HFFc6 (cell line): ENCODE data around the gene KLHL41. TPM values are rescaled to one million over a fixed set of nuclear protein-coding genes. Genes with fewer than 3 reads are reported as not detected.
"Not testable (repeated sequence)": the region's sequence is repeated elsewhere in the genome, so short reads cannot be mapped to it uniquely, and the experiment has no call there.

Experiments used
- DNase-seq: peaks from one replicate; pipeline ENCODE4 v3.0.0-alpha.2; 2018
- H3K27ac Mint-ChIP-seq: 2 replicates; pipeline ENCODE4 v1.8.0; 2020; ENCODE audit warnings: mild to moderate bottlenecking, mixed read lengths
- H3K27me3 Mint-ChIP-seq: 2 replicates; pipeline ENCODE4 v1.8.0; 2021; ENCODE audit warnings: mild to moderate bottlenecking, moderate library complexity, mixed read lengths; ENCODE audit not compliant: insufficient read depth
- H3K36me3 Mint-ChIP-seq: 2 replicates; pipeline ENCODE4 v1.8.0; 2021; ENCODE audit warnings: low read depth, mixed read lengths
- H3K4me1 Mint-ChIP-seq: 2 replicates; pipeline ENCODE4 v1.8.0; 2020; ENCODE audit warnings: low read depth, mixed read lengths
- H3K4me3 Mint-ChIP-seq: 2 replicates; pipeline ENCODE4 v1.8.0; 2020; ENCODE audit warnings: mild to moderate bottlenecking, moderate library complexity, mixed read lengths
- H3K9me3 Mint-ChIP-seq: 2 replicates; pipeline ENCODE4 v1.8.0; 2020; ENCODE audit warnings: mild to moderate bottlenecking, mixed read lengths
- total RNA-seq, 6 experiments: library from RNA; stranded (reverse); fragmentation: NEBNext Ultra II Directional; extraction: Animal tissue kit (Norgen Biotek cat#: 25700); gene quantifications; 2 replicates in 1 of 6; 3 replicates in 5 of 6; pipeline ENCODE4 v1.2.3, GENCODE V29; 2021
- TF ChIP-seq, protein P1 (sequence below): fragments of 200-600 bp; sonication (generic); IDR thresholded peaks from 2 replicates; pipeline ENCODE4 v1.5.0; 2021; ENCODE audit warnings: antibody characterized with exemption, mild to moderate bottlenecking

The KLHL41 gene
- total RNA-seq, 6 experiments from 2014 or later = 0.09 to 0.31 (median 0.20) TPM; not detected in 1

DNA sequence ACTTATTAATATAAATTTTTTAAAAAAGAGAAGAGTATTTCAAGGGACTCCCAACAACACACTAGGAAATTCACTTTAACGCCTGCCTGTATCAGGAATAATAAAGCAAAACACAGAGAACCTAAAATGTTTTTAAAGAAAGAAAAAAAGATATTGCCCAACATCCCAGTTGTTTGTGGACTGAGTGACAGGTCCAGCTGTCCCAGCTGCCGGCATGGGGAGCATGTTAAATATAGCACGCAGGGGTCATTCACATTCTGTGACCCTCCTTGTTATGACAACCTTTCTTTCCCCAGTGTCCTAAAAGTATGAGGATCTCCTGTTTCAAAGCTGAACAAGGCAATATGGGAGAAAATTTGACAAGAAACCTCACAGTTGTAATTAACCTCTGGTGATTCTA, 4.4 kb downstream of the KLHL41 start:
- Mint-ChIP-seq H3K36me3 (no peaks in the 10 kb centered on the region), H3K27me3 (no peaks in the 10 kb centered on the region), H3K9me3 (no peaks in the 10 kb centered on the region), H3K27ac (no peak overlapping the region), H3K4me3 (no peak overlapping the region), H3K4me1 (peaks cover 24% of the 10 kb centered on the region)
- TF ChIP-seq, protein P1, sequence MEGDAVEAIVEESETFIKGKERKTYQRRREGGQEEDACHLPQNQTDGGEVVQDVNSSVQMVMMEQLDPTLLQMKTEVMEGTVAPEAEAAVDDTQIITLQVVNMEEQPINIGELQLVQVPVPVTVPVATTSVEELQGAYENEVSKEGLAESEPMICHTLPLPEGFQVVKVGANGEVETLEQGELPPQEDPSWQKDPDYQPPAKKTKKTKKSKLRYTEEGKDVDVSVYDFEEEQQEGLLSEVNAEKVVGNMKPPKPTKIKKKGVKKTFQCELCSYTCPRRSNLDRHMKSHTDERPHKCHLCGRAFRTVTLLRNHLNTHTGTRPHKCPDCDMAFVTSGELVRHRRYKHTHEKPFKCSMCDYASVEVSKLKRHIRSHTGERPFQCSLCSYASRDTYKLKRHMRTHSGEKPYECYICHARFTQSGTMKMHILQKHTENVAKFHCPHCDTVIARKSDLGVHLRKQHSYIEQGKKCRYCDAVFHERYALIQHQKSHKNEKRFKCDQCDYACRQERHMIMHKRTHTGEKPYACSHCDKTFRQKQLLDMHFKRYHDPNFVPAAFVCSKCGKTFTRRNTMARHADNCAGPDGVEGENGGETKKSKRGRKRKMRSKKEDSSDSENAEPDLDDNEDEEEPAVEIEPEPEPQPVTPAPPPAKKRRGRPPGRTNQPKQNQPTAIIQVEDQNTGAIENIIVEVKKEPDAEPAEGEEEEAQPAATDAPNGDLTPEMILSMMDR = no peak
- no peak for DNase-seq

DNA sequence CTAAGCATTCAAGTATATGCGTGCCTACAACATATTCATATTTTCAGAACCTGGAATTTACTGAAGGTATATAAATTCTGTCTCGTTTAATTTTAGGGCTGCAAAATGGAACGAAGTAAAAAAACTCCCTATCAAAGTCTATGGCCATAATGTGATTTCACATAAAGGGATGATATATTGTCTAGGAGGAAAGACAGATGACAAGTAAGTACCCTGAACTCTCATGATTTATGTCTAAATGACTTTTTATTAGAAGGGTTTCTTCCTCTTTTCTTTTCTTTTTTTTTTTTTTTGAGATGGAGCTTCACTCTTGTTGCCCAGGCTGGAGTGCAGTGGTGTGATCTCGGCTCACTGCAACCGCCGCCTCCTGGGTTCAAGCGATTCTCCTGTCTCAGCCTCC, 5.3 kb downstream of the KLHL41 start:
- H3K4me1 Mint-ChIP-seq = peaks cover 16% of the 10 kb centered on the region
- not testable (repeated sequence) for H3K36me3 Mint-ChIP-seq, H3K27ac Mint-ChIP-seq, DNase-seq, H3K9me3 Mint-ChIP-seq, H3K4me3 Mint-ChIP-seq, H3K27me3 Mint-ChIP-seq

DNA sequence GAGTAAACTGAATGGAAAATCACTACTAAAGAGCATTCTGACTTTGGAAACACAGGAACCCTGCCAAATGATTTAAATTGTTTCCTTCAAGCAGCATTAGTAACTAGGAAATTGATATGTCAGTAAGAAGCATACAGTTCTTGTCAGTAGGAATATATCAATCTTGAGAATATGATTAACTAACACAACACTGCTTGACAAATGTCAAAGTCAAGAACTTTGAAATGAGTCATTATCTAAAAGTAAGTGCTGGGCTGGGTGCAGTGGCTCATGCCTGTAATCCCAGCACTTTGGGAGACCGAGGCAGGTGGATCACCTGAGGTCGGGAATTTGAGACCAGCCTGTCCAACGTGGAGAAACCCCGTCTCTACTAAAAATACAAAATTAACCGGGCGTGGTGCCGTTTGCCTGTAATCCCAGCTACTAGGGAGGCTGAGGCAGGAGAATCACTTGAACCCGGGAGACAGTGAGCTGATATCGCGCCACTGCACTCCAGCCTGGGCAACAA, 7.0 kb downstream of the KLHL41 start:
- not testable (repeated sequence) for H3K27ac Mint-ChIP-seq, H3K4me3 Mint-ChIP-seq, H3K36me3 Mint-ChIP-seq, H3K27me3 Mint-ChIP-seq, H3K9me3 Mint-ChIP-seq, DNase-seq, H3K4me1 Mint-ChIP-seq

DNA sequence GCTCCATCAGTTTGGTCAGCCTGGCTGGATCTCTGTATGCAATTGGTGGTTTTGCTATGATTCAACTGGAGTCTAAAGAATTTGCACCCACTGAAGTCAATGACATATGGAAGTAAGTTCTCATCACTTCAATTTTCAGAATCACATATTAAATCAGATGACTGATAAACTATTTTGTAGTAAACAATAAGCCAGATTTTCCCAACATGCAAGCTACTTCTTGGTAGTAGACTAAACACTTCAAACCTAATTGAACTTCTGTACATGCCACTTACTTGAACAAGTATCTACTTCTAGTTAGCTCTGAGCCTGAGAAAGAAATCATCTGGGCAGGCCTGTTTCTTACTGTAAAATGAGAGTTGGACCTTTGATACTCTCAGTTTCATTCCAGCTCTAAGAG, 11.4 kb downstream of the KLHL41 start:
- Mint-ChIP-seq H3K4me1 (no peaks in the 10 kb centered on the region; the same call in 1 of the 2 replicates), H3K36me3 (no peaks in the 10 kb centered on the region), H3K4me3 (no peak overlapping the region), H3K27ac (no peak overlapping the region), H3K9me3 (no peaks in the 10 kb centered on the region), H3K27me3 (no peaks in the 10 kb centered on the region)
- no peak for DNase-seq
- TF ChIP-seq, protein P1 = no peak

DNA sequence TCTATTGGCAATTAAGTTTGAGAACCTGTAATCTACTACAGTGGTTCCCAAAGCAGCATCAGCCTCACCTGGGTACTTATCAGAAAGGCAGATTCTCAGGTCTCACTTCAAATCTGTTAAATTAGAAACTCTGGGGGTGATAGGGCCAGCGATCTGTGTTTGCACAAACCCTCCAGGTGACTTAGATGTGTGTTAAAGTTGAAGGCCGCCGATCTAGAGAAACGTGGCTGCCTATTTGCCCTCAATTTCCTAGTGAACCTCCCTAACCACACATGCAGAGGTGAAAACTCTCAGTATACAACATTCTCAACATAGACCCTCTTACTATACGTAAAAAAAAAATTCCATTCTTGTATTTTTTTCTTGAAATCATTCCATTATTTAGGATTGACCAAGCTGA, 14.2 kb downstream of the KLHL41 start:
- Mint-ChIP-seq H3K36me3 (no peaks in the 10 kb centered on the region), H3K9me3 (no peaks in the 10 kb centered on the region), H3K4me1 (peaks cover 9% of the 10 kb centered on the region), H3K27ac (no peak overlapping the region), H3K4me3 (no peak overlapping the region), H3K27me3 (no peaks in the 10 kb centered on the region)
- no peak for DNase-seq
- TF ChIP-seq, protein P1 = no peak

DNA sequence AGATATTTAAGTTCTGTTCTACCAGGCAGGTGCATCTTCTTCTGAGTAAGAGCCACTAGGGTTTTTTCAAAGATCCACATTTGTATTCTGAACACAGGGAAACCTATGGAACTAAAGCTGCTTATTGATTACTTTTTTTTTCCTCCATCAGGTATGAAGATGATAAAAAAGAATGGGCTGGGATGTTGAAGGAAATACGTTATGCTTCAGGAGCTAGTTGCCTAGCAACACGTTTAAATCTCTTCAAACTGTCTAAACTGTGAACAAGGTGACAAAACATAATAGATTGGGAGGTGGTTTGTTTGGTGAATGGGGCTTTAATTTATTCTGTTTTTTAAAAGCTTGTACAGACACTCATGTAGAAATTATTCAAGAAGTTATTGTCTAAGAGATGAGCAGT, 15.9 kb downstream of the KLHL41 start:
- H3K27me3 Mint-ChIP-seq = no peaks in the 10 kb centered on the region
- H3K4me3 Mint-ChIP-seq = no peak overlapping the region
- TF ChIP-seq, protein P1 = no peak
- no peaks in the 10 kb centered on the region for H3K36me3 Mint-ChIP-seq
- DNase-seq = no peak
- peaks cover 9% of the 10 kb centered on the region for H3K4me1 Mint-ChIP-seq
- no peaks in the 10 kb centered on the region for H3K9me3 Mint-ChIP-seq
- no peak overlapping the region for H3K27ac Mint-ChIP-seq

DNA sequence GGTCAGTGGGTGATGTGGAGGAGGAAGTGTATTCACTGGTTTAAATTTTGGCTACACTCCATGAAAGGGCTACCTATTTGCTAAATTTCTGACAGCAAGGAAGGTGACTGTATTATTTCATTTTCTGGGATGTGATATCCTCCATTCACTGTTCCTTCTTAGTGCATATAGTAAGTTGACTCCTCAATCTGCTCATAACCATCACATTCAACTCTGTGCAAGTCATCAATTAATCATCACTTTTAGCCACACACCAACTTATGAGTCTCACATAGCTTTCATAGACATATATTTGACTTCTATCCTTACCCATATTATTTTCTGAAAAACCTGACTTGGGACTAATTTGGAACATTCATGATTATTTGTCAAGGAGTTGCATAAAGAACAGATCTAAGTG, 16.9 kb downstream of the KLHL41 start:
- Mint-ChIP-seq H3K4me1 (peaks cover 9% of the 10 kb centered on the region), H3K36me3 (no peaks in the 10 kb centered on the region), H3K4me3 (no peak overlapping the region), H3K9me3 (no peaks in the 10 kb centered on the region), H3K27me3 (no peaks in the 10 kb centered on the region), H3K27ac (no peak overlapping the region)
- TF ChIP-seq, protein P1 = no peak
- DNase-seq = no peak
